ENCODE results near the gene MID1IP1. TPM values are rescaled to one million over a fixed set of nuclear protein-coding genes. Genes with fewer than 3 reads are reported as not detected.

Gene MID1IP1
- polyA plus RNA-seq, 2 donors, result 16.7 to 43.3 TPM

GRCh38 chrX:38839944-38840343, 38.7 kb downstream of the MID1IP1 start:
- no peaks in the 10 kb centered on the region for H3K4me1 ChIP-seq (ENCODE audit: control insufficient read depth in 2 of 2, insufficient read depth in 2 of 2, low read length in 1 of 2)
- no peaks in the 10 kb centered on the region for H3K9me3 ChIP-seq (ENCODE audit: control insufficient read depth in 2 of 2, insufficient read depth in 1 of 2, low read depth in 1 of 2, low read length in 1 of 2)
- H3K4me3 ChIP-seq (ENCODE audit: low read depth in 1 of 2, low read length in 2 of 2), result no peak overlapping the region
- H3K27ac ChIP-seq (ENCODE audit: low read depth in 2 of 2, low read length in 1 of 2), result no peak overlapping the region
- H3K27me3 ChIP-seq (ENCODE audit: control insufficient read depth in 1 of 2, insufficient read depth in 2 of 2, low read length in 2 of 2), result peaks cover 0 to 6% of the 10 kb centered on the region in 2 donors
- no peaks in the 10 kb centered on the region for H3K36me3 ChIP-seq (ENCODE audit: control insufficient read depth in 2 of 2, insufficient read depth in 2 of 2, low read length in 1 of 2)
- 43 to 57% methylated on average over 1 of the region's 1 CpG for WGBS, 2 donors

- no peaks in the 10 kb centered on the region for H3K36me3 ChIP-seq (ENCODE audit: control insufficient read depth in 2 of 2, insufficient read depth in 2 of 2, low read length in 1 of 2)
- no peak overlapping the region for H3K4me3 ChIP-seq (ENCODE audit: low read depth in 1 of 2, low read length in 2 of 2)
- 60 to 61% methylated on average over 2 of the region's 2 CpGs for WGBS, 2 donors
Observed at GRCh38 chrX:38841750-38842149, 40.5 kb downstream of the MID1IP1 start.

GRCh38 chrX:38845426-38845825, 44.2 kb downstream of the MID1IP1 start:
- 65 to 86% methylated on average over 4 of the region's 4 CpGs for WGBS, 2 donors
- H3K4me3 ChIP-seq (ENCODE audit: low read depth in 1 of 2, low read length in 2 of 2), result no peak overlapping the region
- H3K27ac ChIP-seq (ENCODE audit: low read depth in 2 of 2, low read length in 1 of 2), result no peak overlapping the region
- no peaks in the 10 kb centered on the region for H3K4me1 ChIP-seq (ENCODE audit: control insufficient read depth in 2 of 2, insufficient read depth in 2 of 2, low read length in 1 of 2)
- no peaks in the 10 kb centered on the region for H3K36me3 ChIP-seq (ENCODE audit: control insufficient read depth in 2 of 2, insufficient read depth in 2 of 2, low read length in 1 of 2)
- H3K9me3 ChIP-seq (ENCODE audit: control insufficient read depth in 2 of 2, insufficient read depth in 1 of 2, low read depth in 1 of 2, low read length in 1 of 2), result no peaks in the 10 kb centered on the region
- H3K27me3 ChIP-seq (ENCODE audit: control insufficient read depth in 1 of 2, insufficient read depth in 2 of 2, low read length in 2 of 2), result peaks cover 0 to 6% of the 10 kb centered on the region in 2 donors

More at GRCh38 chrX:38841750-38842149, 40.5 kb downstream of the MID1IP1 start:
- no peaks in the 10 kb centered on the region for H3K4me1 ChIP-seq (ENCODE audit: control insufficient read depth in 2 of 2, insufficient read depth in 2 of 2, low read length in 1 of 2)
- H3K27ac ChIP-seq (ENCODE audit: low read depth in 2 of 2, low read length in 1 of 2), result no peak overlapping the region
- H3K27me3 ChIP-seq (ENCODE audit: control insufficient read depth in 1 of 2, insufficient read depth in 2 of 2, low read length in 2 of 2), result peaks cover 0 to 6% of the 10 kb centered on the region in 2 donors
- H3K9me3 ChIP-seq (ENCODE audit: control insufficient read depth in 2 of 2, insufficient read depth in 1 of 2, low read depth in 1 of 2, low read length in 1 of 2), result no peaks in the 10 kb centered on the region

- Histone ChIP-seq H3K27ac (ENCODE audit: low read depth in 2 of 2, low read length in 1 of 2) (no peak overlapping the region), H3K9me3 (ENCODE audit: control insufficient read depth in 2 of 2, insufficient read depth in 1 of 2, low read depth in 1 of 2, low read length in 1 of 2) (no peaks in the 10 kb centered on the region), H3K4me1 (ENCODE audit: control insufficient read depth in 2 of 2, insufficient read depth in 2 of 2, low read length in 1 of 2) (no peaks in the 10 kb centered on the region), H3K36me3 (ENCODE audit: control insufficient read depth in 2 of 2, insufficient read depth in 2 of 2, low read length in 1 of 2) (no peaks in the 10 kb centered on the region), H3K4me3 (ENCODE audit: low read depth in 1 of 2, low read length in 2 of 2) (no peak overlapping the region), H3K27me3 (ENCODE audit: control insufficient read depth in 1 of 2, insufficient read depth in 2 of 2, low read length in 2 of 2) (peaks cover 0 to 12% of the 10 kb centered on the region in 2 donors)
- 66 to 88% methylated on average over 5 of the region's 5 CpGs for WGBS, 2 donors
Observed at GRCh38 chrX:38847206-38847902, 46.1 kb downstream of the MID1IP1 start.

- 79 to 81% methylated on average over 1 of the region's 1 CpG for WGBS, 2 donors
- Histone ChIP-seq H3K4me1 (ENCODE audit: control insufficient read depth in 2 of 2, insufficient read depth in 2 of 2, low read length in 1 of 2) (no peaks in the 10 kb centered on the region), H3K9me3 (ENCODE audit: control insufficient read depth in 2 of 2, insufficient read depth in 1 of 2, low read depth in 1 of 2, low read length in 1 of 2) (no peaks in the 10 kb centered on the region), H3K36me3 (ENCODE audit: control insufficient read depth in 2 of 2, insufficient read depth in 2 of 2, low read length in 1 of 2) (no peaks in the 10 kb centered on the region), H3K4me3 (ENCODE audit: low read depth in 1 of 2, low read length in 2 of 2) (no peak overlapping the region), H3K27me3 (ENCODE audit: control insufficient read depth in 1 of 2, insufficient read depth in 2 of 2, low read length in 2 of 2) (peaks cover 0 to 12% of the 10 kb centered on the region in 2 donors), H3K27ac (ENCODE audit: low read depth in 2 of 2, low read length in 1 of 2) (no peak overlapping the region)
Observed at GRCh38 chrX:38847903-38848230, 46.6 kb downstream of the MID1IP1 start.

- Histone ChIP-seq H3K9me3 (ENCODE audit: control insufficient read depth in 2 of 2, insufficient read depth in 1 of 2, low read depth in 1 of 2, low read length in 1 of 2) (no peaks in the 10 kb centered on the region), H3K4me3 (ENCODE audit: low read depth in 1 of 2, low read length in 2 of 2) (no peak overlapping the region), H3K27me3 (ENCODE audit: control insufficient read depth in 1 of 2, insufficient read depth in 2 of 2, low read length in 2 of 2) (peaks cover 0 to 12% of the 10 kb centered on the region in 2 donors), H3K4me1 (ENCODE audit: control insufficient read depth in 2 of 2, insufficient read depth in 2 of 2, low read length in 1 of 2) (no peaks in the 10 kb centered on the region), H3K36me3 (ENCODE audit: control insufficient read depth in 2 of 2, insufficient read depth in 2 of 2, low read length in 1 of 2) (no peaks in the 10 kb centered on the region), H3K27ac (ENCODE audit: low read depth in 2 of 2, low read length in 1 of 2) (no peak overlapping the region)
- 87 to 95% methylated on average over 7 of the region's 7 CpGs for WGBS, 2 donors
Observed at GRCh38 chrX:38848671-38849455, 47.6 kb downstream of the MID1IP1 start.

GRCh38 chrX:38850807-38851544, 49.7 kb downstream of the MID1IP1 start:
- Histone ChIP-seq H3K27ac (ENCODE audit: low read depth in 2 of 2, low read length in 1 of 2) (no peak overlapping the region), H3K27me3 (ENCODE audit: control insufficient read depth in 1 of 2, insufficient read depth in 2 of 2, low read length in 2 of 2) (peaks cover 0 to 16% of the 10 kb centered on the region in 2 donors), H3K4me3 (ENCODE audit: low read depth in 1 of 2, low read length in 2 of 2) (no peak overlapping the region), H3K9me3 (ENCODE audit: control insufficient read depth in 2 of 2, insufficient read depth in 1 of 2, low read depth in 1 of 2, low read length in 1 of 2) (no peaks in the 10 kb centered on the region), H3K4me1 (ENCODE audit: control insufficient read depth in 2 of 2, insufficient read depth in 2 of 2, low read length in 1 of 2) (no peaks in the 10 kb centered on the region), H3K36me3 (ENCODE audit: control insufficient read depth in 2 of 2, insufficient read depth in 2 of 2, low read length in 1 of 2) (no peaks in the 10 kb centered on the region)
- 80 to 83% methylated on average over 6 of the region's 6 CpGs for WGBS, 2 donors

GRCh38 chrX:38854305-38854704, 53.0 kb downstream of the MID1IP1 start:
- Histone ChIP-seq H3K27me3 (ENCODE audit: control insufficient read depth in 1 of 2, insufficient read depth in 2 of 2, low read length in 2 of 2) (peaks cover 0 to 12% of the 10 kb centered on the region in 2 donors), H3K27ac (ENCODE audit: low read depth in 2 of 2, low read length in 1 of 2) (no peak overlapping the region), H3K4me3 (ENCODE audit: low read depth in 1 of 2, low read length in 2 of 2) (no peak overlapping the region)

More at GRCh38 chrX:38854305-38854704, 53.0 kb downstream of the MID1IP1 start:
- WGBS, 2 donors, result 48 to 78% methylated on average over 3 of the region's 3 CpGs
- Histone ChIP-seq H3K36me3 (ENCODE audit: control insufficient read depth in 2 of 2, insufficient read depth in 2 of 2, low read length in 1 of 2) (no peaks in the 10 kb centered on the region), H3K4me1 (ENCODE audit: control insufficient read depth in 2 of 2, insufficient read depth in 2 of 2, low read length in 1 of 2) (no peaks in the 10 kb centered on the region), H3K9me3 (ENCODE audit: control insufficient read depth in 2 of 2, insufficient read depth in 1 of 2, low read depth in 1 of 2, low read length in 1 of 2) (no peaks in the 10 kb centered on the region)

Measured in esophagus (tissue), 2 donors.